ENCODE results near the gene EMX2.
A peak's percentile ranks its signal among the peaks of the same experiment; 100 is the strongest.
"Not testable (repeated sequence)": the region's sequence is repeated elsewhere in the genome, so short reads cannot be mapped to it uniquely, and the experiment has no call there.

Gene EMX2

DNA sequence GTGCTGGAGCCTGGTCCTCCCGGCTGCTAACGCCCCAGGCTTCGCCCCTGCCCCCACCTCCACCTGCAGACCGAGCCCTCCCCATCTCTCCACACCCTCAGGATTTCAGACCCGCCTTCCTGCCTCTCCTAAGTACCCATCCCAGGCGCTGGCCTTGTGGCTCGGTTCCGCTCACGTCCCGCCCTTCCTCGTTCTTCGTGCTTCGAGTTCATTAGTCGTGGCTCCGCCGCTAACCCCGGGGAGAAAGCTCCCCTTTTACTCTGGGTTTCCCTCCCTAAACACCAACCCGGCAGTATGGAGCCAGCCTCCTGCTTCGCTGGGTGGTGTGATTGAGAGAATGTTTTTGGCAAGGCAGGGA, 11.2 kb downstream of the EMX2 start:
- intact Hi-C loops (cut with DNase I): no loop called here
- DNase-seq: no peak

DNA sequence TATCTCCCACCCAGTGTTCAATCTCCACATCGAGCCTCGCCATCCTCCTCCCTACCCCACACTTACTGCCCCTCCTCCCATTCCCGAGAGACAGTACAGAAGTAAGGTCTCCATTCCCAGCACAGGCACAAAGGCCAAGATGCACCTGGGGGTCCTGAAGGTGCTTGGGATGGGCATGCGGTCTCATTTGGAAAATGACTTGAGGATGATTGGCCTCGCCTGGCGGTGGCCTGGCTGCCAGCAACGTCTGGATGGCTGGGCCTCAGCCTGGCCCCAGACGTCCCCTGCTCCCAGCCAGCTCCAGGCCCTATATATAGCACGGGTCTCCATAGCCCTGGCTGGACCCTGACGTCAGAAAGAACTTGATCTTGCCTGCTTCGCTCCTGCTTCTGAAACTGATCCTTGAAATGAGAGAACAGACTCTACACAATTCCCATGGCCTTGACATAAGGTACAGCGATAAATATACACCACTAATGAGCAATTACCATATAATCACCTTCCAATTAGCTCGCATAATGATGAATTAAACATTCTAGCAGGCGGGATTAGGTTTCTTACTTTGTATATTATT, 11.8 kb downstream of the EMX2 start:
- DNase-seq: no peak
- intact Hi-C loops (cut with DNase I): no loop called here

DNA sequence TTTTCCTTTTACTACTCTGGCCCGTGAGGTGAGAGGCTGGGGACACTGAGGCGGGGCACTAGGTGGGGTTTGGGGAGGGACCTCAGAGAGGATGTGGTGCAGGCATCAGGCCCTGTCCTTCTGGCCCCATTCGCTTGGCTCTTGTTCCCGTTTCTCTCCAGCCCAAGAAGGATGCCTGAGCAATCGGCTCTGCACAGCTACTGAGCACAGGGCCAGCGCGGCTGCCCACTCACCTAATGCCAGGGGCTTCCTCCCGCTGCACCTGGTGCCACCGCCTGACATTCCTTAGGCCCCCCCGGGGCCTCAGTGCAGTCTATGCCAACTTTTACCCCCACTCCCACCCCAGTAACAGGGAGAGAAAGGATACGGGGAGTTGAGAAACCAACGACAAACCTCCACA, 12.5 kb downstream of the EMX2 start:
- intact Hi-C loops (cut with DNase I): no loop called here

DNA sequence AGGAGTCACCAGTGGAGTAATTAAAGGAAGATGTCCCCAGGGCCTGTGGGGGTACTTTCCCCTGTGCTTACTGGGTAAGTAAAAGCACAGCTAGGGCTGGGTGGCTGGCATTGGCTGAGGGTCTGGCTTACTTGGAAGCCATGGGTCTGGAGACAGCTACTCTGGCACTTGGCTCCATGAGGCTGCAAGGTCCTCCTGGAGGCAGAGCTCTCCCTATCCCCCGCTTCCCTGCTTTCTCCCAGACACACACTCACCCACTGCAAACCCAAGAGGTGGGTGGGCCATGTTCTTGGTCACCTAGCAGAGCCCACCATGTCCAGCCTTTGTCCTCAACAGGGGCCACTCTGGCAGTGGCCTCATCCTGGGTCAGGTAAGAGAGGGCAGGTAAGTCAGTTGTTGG, 13.3 kb downstream of the EMX2 start:
- intact Hi-C loops (cut with DNase I): no loop called here
- no peak for DNase-seq

More for the DNA sequence above, 12.5 kb downstream of the EMX2 start:
- no peak for DNase-seq

DNA sequence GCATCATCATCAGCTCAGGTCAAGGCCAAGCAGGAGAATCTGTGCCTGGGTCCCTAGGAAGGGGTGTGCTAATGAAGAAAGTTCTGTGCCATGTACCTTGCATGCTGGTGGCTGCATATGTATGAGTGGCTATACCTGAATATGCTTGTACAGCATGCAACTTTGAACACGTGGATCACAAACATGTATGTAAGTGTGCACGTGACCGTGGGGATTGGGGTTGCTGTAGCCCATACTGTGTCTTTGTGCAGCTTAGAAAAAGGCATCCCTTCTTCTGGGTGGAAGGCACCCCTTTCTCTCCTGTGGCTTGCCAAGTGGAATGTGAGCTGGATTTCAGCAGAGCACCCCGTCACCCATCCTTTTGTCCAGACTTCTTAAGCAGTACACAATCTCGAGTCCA, 13.8 kb downstream of the EMX2 start:
- DNase-seq: no peak
- intact Hi-C loops (cut with DNase I): no loop called here

DNA sequence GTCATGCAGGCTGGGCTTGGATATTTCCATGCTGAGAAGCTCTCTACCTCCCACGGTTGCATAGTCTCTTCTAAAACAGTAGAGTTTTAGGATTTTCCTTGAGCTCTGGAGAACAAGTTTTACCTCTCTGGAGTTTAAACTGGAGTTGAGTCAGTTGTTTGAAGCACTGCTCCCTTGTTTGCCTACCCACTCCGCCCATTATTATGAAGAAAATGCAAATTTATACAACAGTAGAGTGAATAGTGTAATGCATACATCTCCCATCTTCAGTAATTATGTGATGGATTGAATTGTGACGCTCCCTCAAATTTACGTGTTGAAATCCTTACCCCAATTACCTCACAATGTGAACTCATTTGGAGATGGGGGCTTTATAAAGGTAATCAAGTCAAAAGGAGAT, 17.2 kb downstream of the EMX2 start:
- no peak for DNase-seq
- intact Hi-C loops (cut with DNase I): no loop called here

DNA sequence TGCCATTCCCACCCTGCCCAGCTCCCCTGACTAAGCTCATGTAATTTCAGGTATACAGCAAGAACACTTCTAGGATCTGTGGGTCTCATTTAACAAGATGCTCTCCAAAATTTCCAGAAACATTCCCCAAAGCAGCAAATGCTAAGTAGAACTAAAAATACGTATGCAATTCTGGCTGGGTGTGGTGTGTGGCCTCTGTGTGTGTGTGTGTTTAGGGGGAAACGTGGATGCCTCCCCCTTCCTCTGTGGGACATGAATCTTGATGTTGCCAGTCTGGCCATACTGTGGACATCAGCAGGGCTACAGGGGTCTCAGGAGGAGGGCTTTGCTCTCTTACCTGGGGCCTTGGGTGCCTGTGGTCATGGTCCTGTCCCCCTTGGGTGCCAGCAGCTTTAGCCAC, 18.4 kb downstream of the EMX2 start:
- intact Hi-C loops (cut with DNase I): no loop called here
- DNase-seq: peak in 1 of 10 donors; percentile 0

DNA sequence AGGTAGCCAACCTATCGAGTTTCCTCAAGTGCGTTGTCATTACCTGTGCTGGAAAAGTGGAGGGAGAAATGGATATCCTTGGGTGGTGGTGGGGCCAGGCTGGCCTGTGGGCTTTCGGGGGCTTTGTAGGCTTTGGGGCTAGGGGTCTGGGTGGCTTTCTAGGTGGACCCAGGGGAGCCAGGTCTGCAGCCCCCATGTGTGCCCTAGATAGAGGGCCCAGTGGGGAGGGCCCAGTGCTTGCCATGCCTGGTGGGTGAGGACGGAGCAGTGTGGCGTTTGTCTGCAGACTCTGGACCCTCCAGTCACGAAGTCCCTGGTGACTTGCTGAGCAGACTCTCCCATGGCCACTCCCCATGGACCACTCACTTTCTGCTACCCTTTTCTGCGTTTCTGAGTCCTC, 19.7 kb downstream of the EMX2 start:
- intact Hi-C loops (cut with DNase I): no loop called here

DNA sequence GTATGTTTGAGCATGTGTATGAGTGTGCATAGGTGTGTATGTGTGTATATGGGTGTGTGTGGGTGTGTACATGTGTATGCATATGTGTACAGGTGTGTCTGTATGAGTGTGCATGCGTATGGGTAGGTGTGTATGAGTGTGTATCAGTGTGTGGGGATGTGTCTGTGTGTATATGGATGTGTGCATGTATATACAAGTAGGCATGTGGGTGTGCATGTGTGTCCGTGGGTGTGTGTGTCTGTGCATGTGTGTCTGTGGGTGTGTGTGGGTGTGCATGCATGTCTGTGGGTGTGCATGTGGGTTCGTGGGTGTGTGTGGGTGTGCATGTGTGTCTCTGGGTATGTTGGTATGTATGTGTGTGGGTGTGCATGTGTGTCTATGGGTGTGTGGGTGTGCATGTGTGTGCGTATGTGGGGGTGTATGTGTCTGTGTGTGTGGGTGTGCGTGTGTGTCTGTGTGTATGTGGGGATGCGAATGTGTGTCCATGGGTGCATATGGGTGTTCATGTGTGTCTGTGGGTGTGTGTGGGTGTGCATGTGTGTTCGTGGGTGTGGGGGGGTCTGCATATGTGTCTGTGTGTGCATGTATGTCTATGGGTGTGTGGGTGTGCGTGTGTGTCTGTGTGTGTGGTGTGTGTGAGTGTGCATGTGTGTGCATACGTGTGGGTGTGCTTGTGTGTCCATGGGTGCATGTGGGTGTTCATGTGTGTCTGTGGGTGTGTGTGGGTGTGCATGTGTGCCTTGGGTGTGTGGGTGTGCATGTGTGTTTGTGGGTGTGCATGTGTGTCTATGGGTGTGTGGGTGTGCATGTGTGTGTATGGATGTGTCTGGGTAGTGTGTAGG, 20.6 kb downstream of the EMX2 start:
- intact Hi-C loops (cut with DNase I): no loop called here
- DNase-seq: peak in 1 of 10 donors; percentile 31

More for the DNA sequence above, 19.7 kb downstream of the EMX2 start:
- peak in 2 of 10 donors; percentile 64 to 68 for DNase-seq

DNA sequence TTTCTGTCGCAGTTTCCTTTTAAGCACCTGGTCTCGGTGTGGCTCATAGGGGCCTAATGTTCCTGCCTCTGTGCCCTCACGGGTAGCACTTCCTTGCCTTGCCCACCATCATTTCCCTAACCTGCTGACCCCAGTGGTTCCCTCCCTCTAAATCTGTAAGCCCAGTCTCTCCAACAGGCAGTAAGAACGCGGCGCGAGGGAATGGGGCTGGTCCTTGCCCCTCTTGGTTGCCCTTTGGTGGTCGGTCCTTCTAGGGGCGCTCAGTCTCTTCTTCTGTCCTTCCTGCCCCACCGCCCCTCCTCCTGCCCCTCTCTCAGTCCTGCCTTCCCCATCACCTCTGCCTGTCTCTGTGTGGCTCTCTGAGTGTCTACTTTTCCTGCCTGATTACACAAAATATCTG, 21.2 kb downstream of the EMX2 start:
- DNase-seq: peak in 1 of 10 donors; percentile 68
- intact Hi-C loops (cut with DNase I): no loop called here

DNA sequence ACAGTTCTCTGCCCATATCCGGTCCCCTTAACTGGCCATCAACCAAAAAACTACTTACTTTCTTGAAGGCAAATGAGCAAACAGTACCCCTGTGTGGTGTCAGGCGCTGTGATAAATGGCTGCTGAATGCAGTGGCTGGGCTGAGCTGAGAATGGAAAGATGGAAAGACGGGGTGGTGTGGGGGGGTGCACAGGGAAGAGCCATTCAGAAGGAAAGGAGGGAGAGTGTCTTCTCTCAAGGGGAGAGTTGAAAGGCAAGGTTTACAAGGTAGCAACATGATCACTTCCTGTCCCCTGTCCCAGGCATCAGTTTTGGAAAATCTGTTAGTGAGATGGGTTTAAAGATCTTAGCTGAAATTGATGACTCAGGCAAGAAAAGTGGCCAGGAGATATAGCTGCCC, 22.5 kb downstream of the EMX2 start:
- no peak for DNase-seq
- intact Hi-C loops (cut with DNase I): no loop called here

DNA sequence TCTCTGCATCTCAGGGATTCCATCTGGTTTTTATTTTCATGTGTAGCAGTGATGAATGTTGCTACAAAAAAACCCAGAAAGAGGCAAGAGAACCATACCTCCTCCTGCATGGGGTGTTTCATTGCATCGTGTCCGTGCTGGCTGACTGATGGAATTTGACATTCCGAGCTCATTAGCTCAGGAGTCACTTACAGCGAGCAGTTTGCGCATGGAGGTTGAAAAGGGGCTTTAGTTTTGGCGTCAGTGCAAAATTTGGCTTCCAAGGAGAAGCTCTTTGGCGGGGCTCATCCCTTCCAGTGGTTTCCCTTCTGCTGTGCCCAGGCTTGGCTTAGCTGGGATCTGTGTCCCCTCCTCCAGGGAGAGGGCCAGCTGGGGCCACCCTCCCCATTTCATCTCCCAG, 25.8 kb downstream of the EMX2 start:
- DNase-seq: no peak
- intact Hi-C loops (cut with DNase I): no loop called here

DNA sequence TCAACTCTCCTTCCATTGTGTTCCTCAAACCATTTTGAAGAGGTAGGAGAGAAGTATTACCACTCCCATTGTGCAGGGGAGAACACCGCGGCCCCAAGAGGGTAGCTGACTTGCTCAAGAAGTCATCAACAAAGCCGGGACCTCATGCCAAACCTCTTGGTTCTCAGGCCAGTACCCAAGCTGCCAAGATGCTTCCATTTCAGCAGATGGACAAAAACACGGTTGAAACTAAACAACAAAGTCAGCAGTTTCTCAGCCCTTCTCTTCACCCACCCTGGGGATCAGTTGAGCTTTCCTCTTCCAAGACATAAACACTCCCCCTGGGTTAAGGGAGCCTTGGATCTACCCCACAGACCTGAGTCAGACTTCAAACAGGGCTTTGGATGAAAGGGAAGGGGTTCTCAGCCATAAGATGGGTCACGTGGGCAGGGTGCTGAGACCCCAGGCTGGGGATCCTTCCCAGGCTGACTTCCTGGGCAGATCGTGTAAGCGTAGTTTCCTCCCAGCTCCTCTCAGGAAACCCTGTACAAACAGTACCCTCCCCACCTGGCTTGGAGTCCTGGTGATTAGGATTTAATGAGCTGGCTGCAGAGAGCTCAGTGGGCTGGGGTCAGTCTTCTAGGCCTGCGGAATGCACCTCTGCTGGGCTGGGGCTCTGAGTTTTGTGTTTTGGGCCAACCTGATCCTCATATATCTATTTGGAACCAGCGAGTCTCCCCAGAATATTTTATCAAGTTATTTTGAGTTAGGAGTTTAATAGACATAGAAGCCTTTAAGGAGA, 27.3 kb downstream of the EMX2 start:
- intact Hi-C loops (cut with DNase I): no loop called here
- no peak for DNase-seq

DNA sequence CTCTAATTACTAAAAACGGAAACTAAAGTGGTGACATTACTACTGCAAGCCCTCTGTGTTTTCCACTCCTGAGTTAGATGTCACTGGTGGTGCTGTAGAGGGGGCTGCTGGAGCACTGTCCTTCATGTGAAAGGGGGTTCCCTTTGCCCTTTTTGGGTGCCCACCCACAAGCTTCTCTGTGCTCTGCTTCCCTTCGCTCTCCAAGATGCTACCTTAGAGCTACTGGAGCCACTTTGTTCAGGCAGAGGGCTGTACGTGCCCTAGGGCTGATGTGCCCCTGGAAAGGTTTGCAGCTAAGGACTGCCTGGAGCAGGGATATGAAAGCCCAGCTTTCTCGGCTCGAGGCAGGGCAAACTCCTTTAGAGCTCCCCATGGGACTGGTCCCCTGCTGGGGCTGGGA, 28.3 kb downstream of the EMX2 start:
- intact Hi-C loops (cut with DNase I): no loop called here
- DNase-seq: no peak

DNA sequence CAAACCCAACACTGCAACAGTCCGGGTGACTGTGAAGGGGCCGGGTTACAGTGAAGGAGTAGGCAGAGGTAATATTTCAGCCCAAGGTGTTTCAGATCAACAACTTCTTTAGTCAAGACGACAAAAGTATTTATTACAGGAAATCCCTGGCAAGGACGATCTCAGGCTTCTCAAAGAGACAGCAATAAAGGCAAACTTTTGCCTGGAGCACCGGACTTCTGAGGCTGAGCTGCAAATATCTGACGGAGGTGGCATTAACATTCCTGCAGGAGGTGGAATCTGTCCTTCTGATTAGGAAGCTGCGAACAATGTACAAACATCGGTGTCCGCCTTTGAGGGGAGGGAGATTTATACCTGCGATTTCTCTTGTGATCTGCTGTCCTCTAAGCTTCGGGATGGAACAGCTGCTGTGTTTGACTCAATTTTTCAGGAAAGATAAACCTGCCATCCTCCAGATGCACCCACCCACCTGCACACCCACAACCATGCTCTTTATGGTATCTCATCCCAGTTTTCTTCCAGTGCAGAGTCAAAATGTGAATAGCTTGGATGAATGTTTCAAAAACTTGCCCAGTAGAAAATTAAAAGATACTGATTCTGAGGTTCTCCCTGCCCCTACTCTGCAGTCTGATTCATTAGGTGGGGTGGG, 32.1 kb downstream of the EMX2 start:
- no peak for DNase-seq
- intact Hi-C loops (cut with DNase I): no loop called here

DNA sequence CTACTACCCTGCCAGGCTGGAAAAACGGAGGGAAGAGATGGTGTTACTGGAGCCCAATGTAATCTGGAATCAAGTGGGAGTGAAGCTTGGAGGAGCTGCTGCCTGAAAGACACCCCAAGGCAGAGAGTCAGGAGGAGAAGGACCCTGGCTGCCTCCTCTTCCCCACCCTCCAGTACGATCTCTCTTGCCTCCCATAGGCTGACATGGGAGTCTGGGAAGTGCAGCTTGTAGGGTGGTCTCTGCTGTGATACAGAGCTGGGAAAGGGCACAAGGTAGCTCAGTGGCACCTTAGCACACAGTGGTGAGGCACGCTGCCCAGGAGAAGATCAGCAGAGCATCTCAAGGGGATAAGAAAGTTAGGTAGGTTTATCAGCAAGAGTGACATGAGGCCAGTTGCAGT, 35.9 kb downstream of the EMX2 start:
- DNase-seq: no peak
- intact Hi-C loops (cut with DNase I): no loop called here

DNA sequence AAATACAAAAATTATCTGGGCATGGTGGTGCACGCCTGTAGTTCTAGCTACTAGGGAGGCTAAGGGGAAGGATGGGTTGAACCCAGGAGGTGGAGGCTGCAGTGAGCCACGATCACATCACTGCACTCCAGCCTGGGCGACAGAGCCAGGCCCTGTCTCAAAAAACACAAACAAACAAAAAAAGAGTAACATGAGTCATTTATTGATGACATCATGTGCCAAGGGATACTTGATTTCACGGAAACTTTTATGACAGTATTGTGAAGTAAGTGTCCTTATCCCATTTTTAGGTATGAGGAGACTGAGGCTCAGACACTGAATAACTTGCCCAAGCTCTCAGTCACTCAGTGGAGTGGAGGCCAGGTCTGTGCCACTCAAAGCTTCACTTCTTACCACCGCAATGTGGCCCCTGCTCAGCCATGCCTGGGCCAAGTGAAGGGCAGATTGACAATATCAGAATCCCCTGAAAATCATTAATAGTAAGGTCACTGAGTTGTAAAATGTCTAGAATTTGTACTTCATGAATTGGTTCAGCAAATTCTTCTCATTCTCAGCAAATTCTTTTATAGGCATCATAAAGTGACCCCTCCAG, 36.5 kb downstream of the EMX2 start:
- intact Hi-C loops (cut with DNase I): no loop called here
- no peak for DNase-seq

DNA sequence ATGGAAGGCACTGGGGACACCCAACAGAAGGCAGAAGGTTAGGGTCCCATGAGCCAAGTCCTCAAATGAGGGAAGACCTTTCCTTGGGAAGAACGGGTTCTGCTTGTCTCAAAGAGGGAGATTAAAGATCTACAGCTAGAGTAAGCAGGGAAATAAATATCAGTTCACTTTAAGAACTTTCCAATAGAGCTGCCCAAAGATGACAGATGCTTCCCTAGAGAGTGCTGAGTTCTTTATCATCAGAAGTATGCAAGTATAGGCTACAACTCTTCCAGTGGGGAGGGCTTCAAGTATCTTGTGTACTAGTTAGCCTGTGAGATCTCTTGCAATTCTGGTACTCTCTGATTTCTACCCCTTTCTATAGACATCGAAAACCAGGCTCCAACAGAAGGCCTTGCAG, 39.4 kb downstream of the EMX2 start:
- no peak for DNase-seq

DNA sequence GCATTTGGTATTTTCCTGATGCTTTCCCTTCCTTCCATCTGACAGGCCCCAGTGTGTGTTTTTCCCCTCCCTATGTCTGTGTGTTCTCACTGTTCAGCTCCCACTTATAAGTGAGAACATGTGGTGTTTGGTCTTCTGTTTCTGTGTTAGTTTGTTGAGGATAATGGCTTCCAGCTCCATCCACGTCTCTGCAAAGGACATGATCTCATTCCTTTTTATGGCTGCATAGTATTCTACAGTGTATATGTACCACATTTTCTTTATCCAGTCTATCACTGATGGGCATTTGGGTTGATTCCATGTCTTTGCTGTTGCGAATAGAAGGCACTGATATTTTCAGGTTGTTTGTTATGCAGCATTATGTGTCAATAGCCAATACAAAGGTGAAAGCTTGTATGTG, 42.3 kb downstream of the EMX2 start:
- DNase-seq; intact Hi-C loops (cut with DNase I): not testable (repeated sequence)

More for the DNA sequence above, 39.4 kb downstream of the EMX2 start:
- intact Hi-C loops (cut with DNase I): no loop called here

DNA sequence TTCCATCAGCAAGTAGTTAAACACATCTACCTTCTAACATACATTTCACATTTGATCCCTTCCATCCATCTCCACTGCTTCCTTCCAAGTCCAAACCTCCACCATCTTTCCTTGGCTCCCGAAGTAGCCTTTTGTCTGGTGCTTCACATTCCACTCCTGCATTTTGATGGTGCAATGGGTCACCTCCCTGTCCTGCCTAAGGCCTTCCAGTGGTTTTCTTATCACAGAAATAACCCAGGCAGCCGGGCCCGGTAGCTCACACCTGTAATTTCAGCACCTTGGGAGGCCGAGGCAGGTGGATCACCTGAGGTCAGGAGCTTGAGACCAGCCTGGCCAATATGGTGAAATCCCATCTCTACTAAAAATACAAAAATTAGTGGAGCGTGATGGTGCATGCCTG, 44.5 kb downstream of the EMX2 start:
- no peak for DNase-seq
- intact Hi-C loops (cut with DNase I): no loop called here
